Epidermal melanocyte (primary cell): Measurements from ENCODE around the gene C3orf70.
"Not testable (repeated sequence)": the region's sequence is repeated elsewhere in the genome, so short reads cannot be mapped to it uniquely, and the experiment has no call there.

Source experiments
- DNase-seq: peaks from one replicate; pipeline ENCODE4 v3.0.0; 2011; ENCODE audit warnings: low spot score; ENCODE audit not compliant: insufficient read length

The C3orf70 gene

GRCh38 chr3:185151101-185151963, 1.5 kb downstream of the C3orf70 start:
- no peak for DNase-seq

DNA sequence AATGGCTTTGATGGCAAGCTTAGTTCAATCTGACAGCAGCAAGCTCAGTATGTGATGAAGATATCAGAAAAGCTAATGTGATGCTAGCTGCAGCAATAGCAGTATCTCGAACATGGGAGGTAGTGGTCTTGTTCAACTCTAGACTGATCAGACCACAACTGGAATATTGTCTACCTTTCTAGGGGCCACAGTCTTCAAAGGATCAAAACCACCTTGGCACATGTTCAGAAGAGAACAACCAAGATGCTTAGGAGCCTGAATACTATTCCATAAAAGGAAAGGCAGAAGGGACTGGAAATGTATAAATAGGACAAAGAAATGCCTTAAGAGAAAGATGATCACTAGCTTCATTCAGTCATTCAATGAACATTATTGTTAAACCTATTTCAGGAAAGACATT, 2.3 kb downstream of the C3orf70 start:
- no peak for DNase-seq

- no peak for DNase-seq
Observed at GRCh38 chr3:185149591-185149990, 3.3 kb downstream of the C3orf70 start.

DNA sequence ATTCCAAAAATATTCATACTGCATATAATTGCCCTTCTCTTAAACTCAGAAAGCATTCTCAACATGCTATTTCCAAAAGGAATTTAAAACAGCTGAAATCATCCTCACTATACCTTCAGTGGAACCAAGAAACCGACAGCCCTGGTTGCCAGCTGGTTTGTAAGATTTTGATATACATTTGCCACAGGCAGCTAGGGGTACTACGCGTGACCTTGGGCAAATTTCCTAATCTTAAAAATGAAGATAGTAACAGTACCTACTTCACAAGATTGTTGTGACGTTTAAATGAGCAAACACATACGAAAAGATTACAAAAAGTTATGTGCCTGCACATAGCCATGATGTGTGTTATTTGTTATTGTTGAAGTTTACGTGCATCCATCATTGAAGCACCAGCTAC, 7.3 kb downstream of the C3orf70 start:
- no peak for DNase-seq

DNA sequence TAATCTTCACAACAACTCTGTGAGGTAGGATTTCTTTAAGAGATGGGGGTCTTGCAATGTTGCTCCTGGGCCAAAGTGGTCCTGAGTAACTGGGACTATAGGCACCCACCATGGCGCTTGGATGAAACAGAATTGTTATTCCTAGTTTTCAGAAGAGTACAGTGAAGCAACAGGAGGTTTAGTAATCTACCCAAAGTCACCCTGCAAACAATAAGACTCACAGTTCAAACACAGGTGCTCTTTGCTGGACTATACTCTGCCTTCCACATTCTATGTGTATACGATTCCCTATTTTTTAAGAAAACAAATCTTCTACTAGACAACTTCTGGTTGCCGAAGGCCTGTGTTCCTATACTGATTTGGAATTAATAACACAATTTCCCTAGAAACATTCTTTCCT, 8.1 kb downstream of the C3orf70 start:
- no peak for DNase-seq

DNA sequence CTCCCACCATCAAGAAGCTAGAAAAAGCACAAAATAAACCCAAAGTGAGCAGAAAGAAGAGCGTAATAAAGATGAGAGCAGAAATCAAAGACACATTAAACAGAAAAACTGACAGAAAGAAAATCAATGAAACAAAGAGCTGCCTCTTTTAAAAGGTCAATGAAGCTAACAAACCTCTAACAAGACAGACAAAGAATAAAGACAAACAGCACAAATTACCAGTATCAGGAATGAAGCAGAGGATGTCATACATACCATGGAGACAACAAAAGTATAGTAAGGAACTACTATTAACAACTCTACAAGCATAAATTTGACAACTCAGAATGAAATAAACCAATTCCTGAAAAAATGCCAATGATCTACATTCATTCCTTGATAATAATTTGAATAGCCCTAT, 15.0 kb downstream of the C3orf70 start:
- DNase-seq: no peak

DNA sequence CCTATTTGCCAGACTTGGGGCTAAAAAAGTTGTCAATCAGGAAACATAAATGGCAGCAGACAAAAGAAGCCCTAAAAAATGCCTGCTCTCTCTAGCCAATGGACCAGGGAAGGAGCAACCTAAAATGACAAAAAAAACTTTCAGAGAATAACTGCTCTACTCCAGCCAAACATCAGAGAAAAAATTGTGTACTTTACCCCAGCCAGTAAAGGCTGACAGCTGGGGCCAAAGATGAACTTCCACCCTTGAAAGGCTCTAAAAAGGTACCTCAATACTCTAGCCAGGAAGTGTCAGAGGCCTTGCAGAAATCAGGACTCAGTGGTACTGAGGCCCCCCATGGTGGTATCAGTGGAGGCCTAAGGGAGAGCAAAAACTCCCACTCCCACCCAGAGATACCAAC, 18.4 kb downstream of the C3orf70 start:
- DNase-seq: no peak

GRCh38 chr3:185131602-185132256, 21.1 kb downstream of the C3orf70 start:
- DNase-seq: no peak

GRCh38 chr3:185129083-185129482, 23.8 kb downstream of the C3orf70 start:
- no peak for DNase-seq

GRCh38 chr3:185126201-185126600, 26.7 kb downstream of the C3orf70 start:
- no peak for DNase-seq

- DNase-seq: no peak
Observed at GRCh38 chr3:185120126-185120525, 32.7 kb downstream of the C3orf70 start.

- no peak for DNase-seq
Observed at GRCh38 chr3:185115371-185115770, 37.5 kb downstream of the C3orf70 start.

GRCh38 chr3:185114756-185115155, 38.1 kb downstream of the C3orf70 start:
- DNase-seq: no peak

GRCh38 chr3:185112186-185112585, 40.7 kb downstream of the C3orf70 start:
- DNase-seq: no peak

DNA sequence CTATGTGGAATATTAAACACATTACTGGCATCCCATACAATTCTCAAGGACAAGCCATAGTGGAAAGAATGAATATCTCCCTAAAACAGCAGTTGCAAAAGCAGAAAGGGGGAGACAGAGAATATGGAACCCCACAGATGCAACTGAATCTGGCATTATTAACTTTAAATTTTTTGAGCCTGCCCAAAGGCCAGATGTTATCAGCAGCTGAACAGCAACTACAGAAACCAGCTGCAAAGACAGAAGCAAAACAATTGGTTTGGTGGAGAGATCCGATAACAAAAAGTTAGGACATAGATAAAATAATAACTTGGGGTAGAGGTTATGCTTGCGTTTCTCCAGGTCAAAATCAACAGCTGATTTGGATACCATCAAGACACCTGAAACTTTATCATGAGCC, 43.8 kb downstream of the C3orf70 start:
- not testable (repeated sequence) for DNase-seq

- not testable (repeated sequence) for DNase-seq
Observed at GRCh38 chr3:185106256-185106890, 46.5 kb downstream of the C3orf70 start.

- no peak for DNase-seq
Observed at GRCh38 chr3:185103359-185104127, 49.3 kb downstream of the C3orf70 start.

- no peak for DNase-seq
Observed at GRCh38 chr3:185094697-185095096, 58.2 kb downstream of the C3orf70 start.

- DNase-seq: no peak
Observed at GRCh38 chr3:185093116-185093515, 59.7 kb downstream of the C3orf70 start.

DNA sequence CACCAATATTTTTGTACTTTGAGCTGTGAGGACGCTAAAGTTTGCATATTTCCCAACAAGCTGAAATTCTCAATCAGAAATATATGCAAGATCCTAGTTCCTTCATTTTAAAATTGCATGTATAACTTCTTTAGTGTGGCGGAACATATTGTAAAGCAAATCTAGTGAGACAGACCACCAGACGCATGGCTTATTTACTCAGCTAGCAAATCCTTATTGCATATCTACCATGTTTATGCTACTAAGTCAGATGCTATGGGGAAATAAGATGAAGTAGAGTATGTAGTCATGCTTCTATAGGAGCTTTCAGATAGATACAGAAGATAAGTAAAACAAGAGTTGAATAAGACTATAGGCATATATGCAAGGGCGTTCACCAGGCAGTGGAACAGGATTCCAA, 62.0 kb downstream of the C3orf70 start:
- no peak for DNase-seq

- no peak for DNase-seq
Observed at GRCh38 chr3:185089751-185090150, 63.1 kb downstream of the C3orf70 start.

- no peak for DNase-seq
Observed at GRCh38 chr3:185089343-185089742, 63.5 kb downstream of the C3orf70 start.
